ENCODE results near the gene AGAP3.

DNA sequence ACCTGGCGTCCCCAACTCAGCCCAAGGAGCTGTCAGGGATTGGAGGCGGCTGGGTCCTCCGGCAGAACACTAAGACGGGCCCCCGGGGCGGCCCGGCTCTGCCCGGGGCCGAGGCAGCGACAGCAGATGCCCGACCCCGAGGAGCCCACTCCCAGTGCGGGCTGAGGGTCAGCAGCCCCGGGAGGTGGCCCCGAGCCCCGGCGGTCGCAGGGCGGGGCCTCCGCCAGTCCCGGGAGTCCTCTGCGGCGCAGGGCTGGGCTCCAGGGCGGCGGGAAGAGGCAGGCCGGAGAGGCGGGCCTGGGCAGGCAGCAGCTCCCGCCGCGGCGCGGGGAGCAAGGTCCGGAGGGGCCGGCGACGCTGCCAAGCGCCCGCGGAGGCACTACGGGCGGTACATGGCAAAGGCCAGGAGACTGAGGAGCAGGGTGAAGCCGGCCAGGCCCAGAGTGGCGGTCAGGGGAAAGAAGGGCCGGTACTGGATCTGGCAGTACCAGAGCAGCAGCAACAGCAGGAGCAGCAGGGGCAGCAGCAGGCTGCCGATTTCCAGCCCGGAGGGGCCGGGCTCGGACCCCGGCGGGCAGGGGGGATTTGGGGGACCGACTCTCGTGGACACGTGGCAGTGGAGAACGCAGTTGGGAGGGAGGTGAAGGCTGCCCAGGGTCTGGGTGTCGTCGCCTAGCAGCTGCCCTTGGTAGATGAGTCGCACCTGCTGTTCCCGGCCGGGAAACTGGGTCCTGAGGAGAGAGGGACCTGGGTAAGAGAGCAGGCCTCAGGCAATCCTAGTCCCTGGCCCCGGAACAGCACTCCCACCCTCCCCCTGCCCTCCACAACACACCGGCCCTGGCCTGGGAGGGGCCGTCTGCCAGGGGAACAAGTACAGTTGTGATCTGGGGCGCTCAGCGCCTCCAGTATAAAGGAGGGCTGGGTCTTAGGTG is 4.8 kb upstream of the AGAP3 start:
- TF ChIP-seq CTCF (IDR thresholded peaks at IDR 0.05) (no peak), POLR2AphosphoS5 (IDR thresholded peaks at IDR 0.05; ENCODE audit: low read depth, low read length) (peak; percentile 5; the same call in 1 of the 2 replicates)

Data from Panc1 (cell line).